ENCODE data around the gene THAP10.

GRCh38 chr15:70851889-70852288, 40.3 kb downstream of the THAP10 start:
- TF ChIP-seq CTCF (IDR thresholded peaks at IDR 0.05; ENCODE audit: poor library complexity) (no peak), EZH2phosphoT487 (IDR thresholded peaks at IDR 0.05; ENCODE audit: low read depth, severe bottlenecking, unreplicated experiment) (no peak), EZH2 (IDR thresholded peaks at IDR 0.05; ENCODE audit: borderline replicate concordance) (no peak)
